K562 (cell line): Measurements from ENCODE around the gene CDT1. TPM values are rescaled to one million over a fixed set of nuclear protein-coding genes. Genes with fewer than 3 reads are reported as not detected.

Source experiments
- BACH1 ChIP-seq: fragments of 200-800 bp; sonication (Bioruptor generic); IDR thresholded peaks from 2 replicates; pipeline ENCODE4 v1.6.1; 2016; ENCODE audit warnings: missing genetic modification characterization, missing compliant biosample characterization
- BRCA1 ChIP-seq, 2 experiments: fragments of 450-650 bp in 1 of 2; sonication (generic) in 1 of 2; formaldehyde crosslinking in 1 of 2; IDR thresholded peaks; 2 replicates each; pipeline versions ENCODE4 v1.5.0 to v1.6.1; 2017 to 2020; ENCODE audit warnings: mild to moderate bottlenecking in 1 of 2, missing genetic modification reagents in 1 of 2
- CREB1 ChIP-seq, 2 experiments: sonication (generic) in 1 of 2; formaldehyde crosslinking in 1 of 2; IDR thresholded peaks; 2 replicates each; pipeline versions ENCODE4 v1.6.1 to v1.8.0; 2012 to 2022; ENCODE audit warnings: inconsistent platforms in 1 of 2, mild to moderate bottlenecking in 1 of 2, missing genetic modification reagents in 1 of 2, moderate library complexity in 1 of 2
- CSDE1 ChIP-seq, 2 experiments: fragments of 450-650 bp; IDR thresholded peaks; 2 replicates each; pipeline ENCODE4 v1.6.1; 2016; ENCODE audit warnings: mild to moderate bottlenecking in 1 of 2
- E2F3 ChIP-seq: fragments of 250-450 bp; sonication (Bioruptor Pico); IDR thresholded peaks from 2 replicates; pipeline ENCODE4 v1.4.0; 2020; ENCODE audit warnings: mild to moderate bottlenecking
- ETV5 ChIP-seq: sonication (generic); formaldehyde crosslinking; IDR thresholded peaks from 2 replicates; pipeline ENCODE4 v1.4.0; 2020; ENCODE audit warnings: low read depth, mild to moderate bottlenecking, missing genetic modification reagents
- GABPB2 ChIP-seq: fragments of 250-450 bp; sonication (Bioruptor Pico); conservative IDR thresholded peaks from 2 replicates; pipeline ENCODE4 v1.5.1; 2021; ENCODE audit warnings: mild to moderate bottlenecking
- HMG20A ChIP-seq: fragments of 450-650 bp; formaldehyde crosslinking; conservative IDR thresholded peaks from 2 replicates; pipeline ENCODE4 v1.4.0; 2020; ENCODE audit warnings: mild to moderate bottlenecking, mixed read lengths
- MCM5 ChIP-seq: fragments of 450-650 bp; IDR thresholded peaks from 2 replicates; pipeline ENCODE4 v1.6.1; 2016; ENCODE audit warnings: low read depth
- MTA2 ChIP-seq: fragments of 450-650 bp; IDR thresholded peaks from 2 replicates; pipeline ENCODE4 v1.6.1; 2016; ENCODE audit warnings: low read depth
- NCOA2 ChIP-seq, 2 experiments: fragments of 450-650 bp; IDR thresholded peaks; 2 replicates each; pipeline ENCODE4 v1.6.1; 2018; ENCODE audit warnings: mild to moderate bottlenecking in 2 of 2, moderate library complexity in 1 of 2; ENCODE audit not compliant: partially characterized antibody in 2 of 2
- NCOR1 ChIP-seq: fragments of 450-650 bp; IDR thresholded peaks from 2 replicates; pipeline ENCODE4 v1.6.1; 2016; ENCODE audit warnings: mild to moderate bottlenecking, moderate library complexity
- OTX1 ChIP-seq: fragments of 450-650 bp; formaldehyde crosslinking; IDR thresholded peaks from 2 replicates; pipeline ENCODE4 v1.4.0; 2022; ENCODE audit warnings: mild to moderate bottlenecking
- PHB ChIP-seq: fragments of 250-450 bp; sonication (Bioruptor Pico); IDR thresholded peaks from 2 replicates; pipeline ENCODE4 v1.5.0; 2021
- POLR2B ChIP-seq: fragments of 450-650 bp; IDR thresholded peaks from 2 replicates; pipeline ENCODE4 v1.6.1; 2018; ENCODE audit warnings: low read depth; ENCODE audit not compliant: partially characterized antibody
- PTRF ChIP-seq: fragments of 450-650 bp; IDR thresholded peaks from 2 replicates; pipeline ENCODE4 v1.6.1; 2016; ENCODE audit warnings: mild to moderate bottlenecking, missing genetic modification characterization, missing compliant biosample characterization
- RBM22 ChIP-seq: fragments of 200-400 bp; formaldehyde crosslinking; IDR thresholded peaks from 2 replicates; pipeline ENCODE4 v1.6.1; 2018; ENCODE audit warnings: low read length, low read depth; ENCODE audit not compliant: poor library complexity, severe bottlenecking
- SAP30 ChIP-seq: fragments of 200-600 bp; sonication (generic); IDR thresholded peaks from 2 replicates; pipeline ENCODE4 v1.6.1; 2012; ENCODE audit warnings: borderline replicate concordance, low read depth, mild to moderate bottlenecking, moderate library complexity, low read length, control low read depth, inconsistent platforms; ENCODE audit not compliant: insufficient read depth, poor library complexity, severe bottlenecking
- SMC3 ChIP-seq: conservative IDR thresholded peaks from 2 replicates; pipeline ENCODE4 v1.6.1; 2011; ENCODE audit warnings: low read depth, low read length, improper control_type of control experiment; ENCODE audit not compliant: insufficient read depth
- SREBF1 ChIP-seq: fragments of 150-350 bp; IDR thresholded peaks from 2 replicates; pipeline ENCODE4 v1.6.1; 2014; ENCODE audit warnings: antibody characterized with exemption, low read depth, low read length, borderline replicate concordance
- STAG1 ChIP-seq: sonication (generic); formaldehyde crosslinking; IDR thresholded peaks from 2 replicates; pipeline ENCODE4 v1.5.0; 2020; ENCODE audit warnings: missing genetic modification reagents, borderline replicate concordance
- TCFL5 ChIP-seq: fragments of 250-450 bp; sonication (Bioruptor Pico); conservative IDR thresholded peaks from 2 replicates; pipeline ENCODE4 v1.6.1; 2021; ENCODE audit warnings: mild to moderate bottlenecking, moderate library complexity, matching md5 sums
- U2AF2 ChIP-seq: fragments of 200-400 bp; formaldehyde crosslinking; optimal IDR thresholded peaks from 2 replicates; pipeline ENCODE3; 2017; ENCODE audit warnings: low read depth, mild to moderate bottlenecking, low read length
- ZBTB9 ChIP-seq: fragments of 450-650 bp; formaldehyde crosslinking; IDR thresholded peaks from 2 replicates; pipeline ENCODE4 v1.4.0; 2020; ENCODE audit warnings: mild to moderate bottlenecking, moderate library complexity
- ZC3H4 ChIP-seq: sonication (generic); formaldehyde crosslinking; IDR thresholded peaks from 2 replicates; pipeline ENCODE4 v1.9.0; 2021; ENCODE audit warnings: missing genetic modification reagents, borderline replicate concordance
- ZKSCAN1 ChIP-seq: fragments of 150-350 bp; IDR thresholded peaks from 2 replicates; pipeline ENCODE4 v1.6.1; 2016; ENCODE audit warnings: low read depth, low read length
- polyA plus RNA-seq, 8 experiments: library from polyadenylated mRNA; depleted of rRNA in 4 of 8; stranded (reverse) in 5 of 8; unstranded in 3 of 8; fragments of >200 nt; fragmentation: Nextera tagmentation in 2 of 8; fragmentation: Illumina TruSeq in 1 of 8; extraction: Ambion mirVana in 2 of 8; extraction: Trizol in 1 of 8; gene quantifications; 2 replicates each; pipeline versions ENCODE4 v1.2.1 to v1.2.3, GENCODE V29; 2011 to 2014; ENCODE audit warnings: inconsistent platforms in 1 of 8, missing spikeins in 1 of 8
- total RNA-seq, 7 experiments: library from RNA; depleted of rRNA in 6 of 7; stranded (reverse); fragments of >200 nt in 6 of 7; fragmentation: Illumina TruSeq in 2 of 7; extraction: Trizol in 2 of 7; gene quantifications; 2 replicates each; pipeline versions ENCODE4 v1.2.1 to v1.2.3, GENCODE V29; 2011 to 2021; ENCODE audit warnings: low replicate concordance in 1 of 7
- TF ChIP-seq, protein P1 (sequence below): sonication (generic); formaldehyde crosslinking; IDR thresholded peaks from 2 replicates; pipeline ENCODE4 v1.8.1; 2023; ENCODE audit warnings: mild to moderate bottlenecking, missing genetic modification reagents

CDT1 gene
- total and polyA plus RNA-seq, 9 of the 15 experiments (the other 6 are each of a cell fraction or from before 2014, with no cell fraction given) = 0.92 to 178 (median 14.2) TPM

GRCh38 chr16:88784074-88784855 is 19.3 kb upstream of the CDT1 start (continued):
- TF ChIP-seq, protein P1, sequence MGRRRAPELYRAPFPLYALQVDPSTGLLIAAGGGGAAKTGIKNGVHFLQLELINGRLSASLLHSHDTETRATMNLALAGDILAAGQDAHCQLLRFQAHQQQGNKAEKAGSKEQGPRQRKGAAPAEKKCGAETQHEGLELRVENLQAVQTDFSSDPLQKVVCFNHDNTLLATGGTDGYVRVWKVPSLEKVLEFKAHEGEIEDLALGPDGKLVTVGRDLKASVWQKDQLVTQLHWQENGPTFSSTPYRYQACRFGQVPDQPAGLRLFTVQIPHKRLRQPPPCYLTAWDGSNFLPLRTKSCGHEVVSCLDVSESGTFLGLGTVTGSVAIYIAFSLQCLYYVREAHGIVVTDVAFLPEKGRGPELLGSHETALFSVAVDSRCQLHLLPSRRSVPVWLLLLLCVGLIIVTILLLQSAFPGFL = no peak
- TF ChIP-seq CSDE1 (IDR thresholded peaks at IDR 0.05) (no peak), GABPB2 (CRISPR knock-in tag) (no peak), BACH1 (no peak), TCFL5 (no peak), ZC3H4 (peak; percentile 83; the same call in 1 of the 2 replicates), HMG20A (CRISPR knock-in tag) (no peak), POLR2B (no peak), OTX1 (CRISPR knock-in tag) (no peak), ZKSCAN1 (peak; percentile 79; the same call in 1 of the 2 replicates), BRCA1 (IDR thresholded peaks at IDR 0.05) (no peak), BRCA1 (CRISPR knock-in tag; IDR thresholded peaks at IDR 0.05) (no peak), CREB1 (IDR thresholded peaks at IDR 0.05) (no peak; the same call in 1 of the 2 replicates), CREB1 (CRISPR knock-in tag; IDR thresholded peaks at IDR 0.05) (no peak), NCOA2 (IDR thresholded peaks at IDR 0.05; ENCODE audit: partially characterized antibody in 2 of 2) (no peak), ZBTB9 (CRISPR knock-in tag) (peak; percentile 72; the same call in 1 of the 2 replicates), MTA2 (no peak), SAP30 (peak; percentile 52), ETV5 (peak; percentile 33; the same call in 1 of the 2 replicates), NCOR1 (no peak), SMC3 (peak; percentile 42; the same call in 1 of the 2 replicates), U2AF2 (no peak), E2F3 (no peak), RBM22 (peak; percentile 1), SREBF1 (no peak), PHB (CRISPR knock-in tag) (no peak), MCM5 (no peak), STAG1 (CRISPR knock-in tag) (no peak), PTRF (tag) (no peak)
